NCI-H2107 treated with DMSO at 0.1 percent for 48 hours (cell line): ENCODE data around the gene GPM6B.
"Not testable (repeated sequence)": the region's sequence is repeated elsewhere in the genome, so short reads cannot be mapped to it uniquely, and the experiment has no call there.

Experiments
- DNase-seq: peaks from one replicate; lab custom pipeline; 2025; ENCODE audit not compliant: unreplicated experiment; lab: John Stamatoyannopoulos, UW

The GPM6B gene

GRCh38 chrX:13733506-13733905 is 83.4 kb downstream of the GPM6B start:
- DNase-seq: no peak

GRCh38 chrX:13732246-13733067 is 84.4 kb downstream of the GPM6B start:
- DNase-seq: no peak

GRCh38 chrX:13730523-13730922 is 86.4 kb downstream of the GPM6B start:
- not testable (repeated sequence) for DNase-seq

- DNase-seq: not testable (repeated sequence)
Observed at GRCh38 chrX:13726583-13726982, 90.3 kb downstream of the GPM6B start.

- DNase-seq: not testable (repeated sequence)
Observed at GRCh38 chrX:13724878-13725277, 92.0 kb downstream of the GPM6B start.

- DNase-seq: peak; percentile 72
Observed at GRCh38 chrX:13721819-13722519, 94.9 kb downstream of the GPM6B start.

GRCh38 chrX:13721371-13721770 is 95.5 kb downstream of the GPM6B start:
- peak; percentile 39 for DNase-seq
